ENCODE measurements around the gene DLG2.
A peak's percentile ranks its signal among the peaks of the same experiment; 100 is the strongest.

The DLG2 gene

DNA sequence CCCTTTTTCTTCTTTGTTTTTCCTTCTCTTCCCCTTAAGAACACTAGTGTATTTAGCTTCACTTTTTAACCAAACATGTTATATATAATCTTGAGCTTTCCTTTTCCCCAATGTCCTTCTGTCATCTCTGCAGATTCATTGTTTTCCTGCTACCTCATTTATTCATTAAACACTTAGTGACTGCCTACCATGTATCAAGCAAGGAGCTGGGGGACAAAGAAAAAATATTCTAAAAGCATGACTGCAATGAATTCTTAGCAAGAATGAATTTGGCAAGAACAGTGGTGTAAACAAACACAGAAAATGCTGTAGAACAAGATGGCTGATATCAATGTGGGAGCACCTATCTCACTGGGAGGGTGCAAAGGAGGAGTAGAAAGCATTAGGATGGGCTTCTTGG is 2094.0 kb downstream of the DLG2 start:
- DNase-seq, result no peak

DNA sequence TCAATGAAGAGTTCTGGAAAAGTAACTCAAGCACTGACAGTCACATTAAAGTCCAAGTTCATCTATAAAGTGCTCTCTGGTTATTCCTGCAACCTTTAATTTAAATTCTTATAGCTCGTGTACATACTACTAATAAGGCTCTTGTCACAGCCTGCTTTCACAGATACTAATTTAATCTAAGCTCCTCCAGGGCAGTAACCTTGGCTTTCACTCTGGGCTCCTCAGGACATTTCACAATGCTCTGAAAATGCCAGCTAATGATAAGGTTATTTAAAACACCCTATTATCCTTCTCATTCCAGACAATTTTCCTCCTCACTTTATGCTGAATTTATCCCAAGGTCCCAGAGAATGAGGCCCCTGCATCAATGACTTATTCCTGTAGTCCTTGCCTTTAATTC is 2098.3 kb downstream of the DLG2 start:
- no peak for DNase-seq

DNA sequence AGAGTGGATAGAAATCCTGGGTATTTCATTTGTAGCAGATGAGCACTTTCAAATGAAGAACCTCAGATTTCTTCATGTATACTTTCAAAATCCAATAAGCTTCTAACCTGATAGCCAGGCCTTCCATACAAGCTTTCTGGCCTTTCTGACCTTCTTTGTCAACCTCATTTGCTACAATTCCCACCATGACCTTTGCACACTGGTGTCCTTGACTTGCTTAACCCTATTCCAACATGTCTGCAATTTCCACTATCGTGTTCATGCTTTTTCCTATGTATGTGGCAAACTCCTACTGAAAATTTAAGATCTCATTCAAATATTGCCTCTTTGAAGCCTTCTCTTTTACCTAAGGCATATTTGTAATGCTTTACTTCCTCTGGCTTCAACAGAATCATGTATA is 2098.9 kb downstream of the DLG2 start:
- no peak for DNase-seq

DNA sequence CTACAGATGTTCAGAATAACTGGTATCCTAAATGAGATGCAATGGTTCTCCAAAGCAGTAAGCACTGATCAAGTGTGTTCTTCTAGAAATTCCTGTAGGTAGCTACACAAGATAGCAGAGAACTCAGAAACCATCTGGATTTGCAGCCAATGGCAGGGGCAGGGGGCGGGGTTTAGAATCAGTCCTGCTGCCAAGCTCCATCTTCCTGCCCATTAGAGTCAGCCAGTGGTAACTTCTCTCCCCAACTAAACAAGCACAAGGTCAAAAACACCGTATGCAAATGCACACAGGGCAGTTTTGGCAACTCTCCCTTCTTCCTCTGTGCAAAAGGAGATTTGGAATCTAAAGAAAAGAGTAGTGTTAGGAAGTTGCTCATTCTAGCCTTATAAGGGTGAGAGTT is 2103.5 kb downstream of the DLG2 start:
- DNase-seq, result no peak

DNA sequence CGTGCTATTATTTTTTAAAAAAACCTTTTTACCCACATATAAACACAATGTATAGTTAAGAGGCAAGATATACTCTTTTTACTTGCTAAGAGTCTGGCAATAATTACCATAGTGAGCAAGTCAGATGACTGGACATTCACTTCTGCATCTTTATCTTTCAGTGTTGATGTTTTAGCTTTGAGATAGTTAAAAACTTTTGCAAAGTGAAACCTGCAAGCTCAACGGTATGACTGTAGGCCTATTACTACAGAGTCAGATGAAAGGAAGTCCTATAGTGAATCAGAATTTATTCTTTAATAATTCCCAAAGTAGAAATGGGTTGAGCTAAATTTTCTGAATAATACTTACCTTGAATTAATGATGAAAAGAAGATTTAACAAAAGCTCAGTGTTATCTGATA is 2104.2 kb downstream of the DLG2 start:
- DNase-seq, result no peak

DNA sequence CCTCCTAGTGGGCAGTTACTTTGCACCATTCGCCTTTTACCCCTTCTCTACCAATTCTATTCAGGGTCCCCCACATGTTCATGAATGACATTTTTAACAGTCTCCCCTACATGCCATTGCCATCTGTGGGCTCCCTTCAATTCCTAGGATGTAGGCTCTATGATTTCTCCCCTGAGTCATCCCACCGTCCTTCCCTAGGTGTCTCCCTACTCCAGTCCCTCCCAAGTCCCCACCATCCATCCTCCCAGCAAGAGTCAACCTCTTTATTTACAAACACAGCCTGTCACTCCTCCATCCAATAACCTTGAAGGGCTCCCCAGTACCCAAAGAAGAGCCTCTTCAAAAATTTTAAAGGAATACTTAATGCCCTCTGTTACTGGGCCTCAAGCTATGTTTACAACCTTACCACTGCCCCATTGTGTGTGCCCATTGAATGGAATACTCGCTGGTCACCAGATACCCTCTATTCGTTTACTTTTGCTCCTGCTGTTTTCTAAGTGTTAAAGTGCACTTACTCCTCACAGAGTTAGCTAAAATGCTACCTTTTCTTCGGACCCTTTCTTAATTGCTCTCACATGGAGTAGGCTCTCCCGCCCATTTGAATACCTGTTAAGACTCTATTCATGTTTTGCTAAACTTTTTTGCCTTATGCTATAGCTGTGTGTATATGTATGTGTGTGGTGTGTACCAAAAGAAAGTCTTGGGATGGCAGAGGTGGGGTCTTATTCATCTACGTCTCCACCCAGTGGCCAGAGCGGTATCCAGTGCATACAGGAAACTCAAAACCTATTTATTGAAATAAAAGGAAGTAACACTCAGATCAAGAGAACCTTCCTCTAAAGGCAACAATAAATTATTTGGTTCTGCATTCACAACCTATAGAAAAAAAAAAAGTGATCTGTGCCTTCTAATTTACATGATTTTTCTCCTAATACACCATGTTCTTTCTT is 2105.2 kb downstream of the DLG2 start:
- no peak for DNase-seq

DNA sequence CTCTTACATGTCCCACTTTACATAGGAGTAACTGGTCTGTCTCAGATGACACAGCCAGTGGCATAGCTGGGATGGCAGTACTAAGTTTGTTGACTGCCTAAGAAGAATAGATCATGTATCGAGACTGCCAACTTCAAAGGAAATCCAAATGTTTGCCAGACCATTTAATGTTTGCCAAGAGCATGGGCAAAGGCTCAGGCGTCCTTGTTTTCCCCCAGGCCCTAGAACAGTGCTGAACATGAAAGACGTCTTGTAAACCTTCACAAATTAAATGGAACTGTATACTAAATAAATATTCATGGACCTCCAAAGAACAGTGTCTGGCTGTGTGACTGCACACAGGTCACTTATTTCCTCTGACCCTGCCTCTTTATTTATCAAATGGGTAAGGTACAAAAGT is 2106.3 kb downstream of the DLG2 start:
- no peak for DNase-seq

DNA sequence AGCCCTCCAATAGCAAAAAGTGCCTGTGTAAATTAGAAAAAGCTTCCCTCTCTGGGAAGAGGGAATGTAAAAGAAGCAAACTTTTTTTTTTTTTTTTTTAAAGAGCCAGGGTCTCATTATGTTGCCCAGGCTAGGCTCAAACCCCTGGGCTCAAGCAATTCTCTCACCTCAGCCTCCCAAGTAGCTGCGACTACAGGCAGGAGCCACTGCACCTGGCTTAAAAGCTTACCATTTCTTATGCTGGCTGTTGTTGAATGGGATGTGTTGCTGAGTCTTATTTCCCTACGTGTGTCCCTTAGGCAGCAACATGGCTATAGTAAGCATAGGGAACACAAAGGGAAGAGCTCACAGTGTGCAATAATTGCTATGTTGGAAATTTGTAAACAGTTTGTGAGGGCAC is 2115.5 kb downstream of the DLG2 start:
- DNase-seq, result no peak

DNA sequence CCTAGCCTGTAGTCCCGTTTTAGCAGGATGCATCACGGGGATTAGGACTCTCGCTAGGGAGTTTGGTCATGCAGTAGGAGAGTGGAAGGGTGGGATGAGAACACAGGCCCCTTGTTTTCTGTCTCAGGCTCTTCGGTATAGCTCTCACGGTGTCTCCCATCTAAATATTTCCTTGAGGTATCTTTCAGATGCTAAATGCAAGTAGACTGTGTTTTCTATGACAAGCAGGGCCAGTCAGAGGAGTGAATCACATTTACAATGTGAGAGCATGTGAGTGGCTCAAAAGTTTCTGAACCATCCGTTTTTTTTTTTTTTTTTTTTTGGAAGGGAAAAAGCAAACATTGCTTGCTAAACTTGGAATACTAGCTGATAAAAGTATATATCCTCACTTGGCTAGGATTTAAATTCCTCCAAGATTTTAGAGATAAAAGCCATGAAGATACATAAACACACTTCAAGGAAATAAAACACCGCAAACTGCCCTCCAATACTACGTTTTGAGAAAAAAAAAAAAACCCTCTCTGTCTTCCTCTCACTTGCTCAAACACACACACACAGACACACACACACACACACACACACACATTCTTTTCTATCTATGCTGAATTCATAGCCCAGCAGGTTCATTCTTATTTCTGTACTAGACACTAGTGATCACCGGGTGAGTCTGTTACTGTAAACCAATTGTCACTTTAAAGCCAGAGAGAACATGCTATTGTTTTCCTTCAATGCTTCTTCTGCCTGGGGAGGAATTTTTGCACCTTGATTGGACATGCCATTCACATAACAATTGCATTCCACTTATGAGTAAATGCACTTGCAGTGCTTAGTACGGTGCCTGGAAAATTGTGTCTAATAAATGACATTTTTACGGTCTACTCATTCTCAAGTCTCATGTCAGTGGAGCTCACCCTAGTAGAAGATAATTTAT is 2116.3 kb downstream of the DLG2 start:
- peak; percentile 71 for DNase-seq

DNA sequence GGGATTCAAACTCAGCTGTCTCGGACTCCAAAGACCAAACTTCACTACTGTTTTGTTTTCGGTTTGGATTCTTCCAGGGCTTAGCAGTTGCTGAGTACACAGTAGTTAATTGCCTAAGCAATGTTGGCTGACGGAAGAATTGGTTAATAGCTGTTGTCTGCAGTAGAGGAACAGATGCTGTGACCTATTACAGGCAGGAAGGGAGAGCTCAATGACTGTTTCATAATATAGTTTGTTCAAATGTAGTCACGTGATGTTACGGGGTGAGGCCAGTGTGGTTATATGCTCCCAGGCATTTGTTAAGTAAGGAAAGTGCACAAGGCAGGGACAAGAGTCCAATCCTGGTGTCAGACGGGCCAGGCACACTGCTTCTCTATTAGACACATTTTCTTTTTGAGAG is 2118.3 kb downstream of the DLG2 start:
- no peak for DNase-seq

DNA sequence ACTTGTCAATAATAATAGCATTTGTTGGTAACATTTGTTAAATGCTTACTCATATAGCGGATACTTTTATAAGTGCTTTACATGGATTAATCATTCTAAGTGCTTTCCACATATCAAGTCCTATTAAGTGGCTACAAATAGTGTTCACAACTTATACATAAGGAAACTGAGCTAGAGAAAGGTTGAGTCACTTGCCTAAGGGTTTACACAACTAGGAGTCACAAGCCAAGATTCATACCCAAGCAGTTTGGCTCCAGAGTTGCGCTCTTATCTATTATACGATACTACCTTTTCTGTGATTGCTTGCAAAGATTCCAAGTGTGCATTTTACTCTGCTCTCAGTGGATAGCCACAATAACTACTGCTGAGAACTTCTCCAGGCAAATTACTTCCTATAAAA is 2125.1 kb downstream of the DLG2 start:
- no peak for DNase-seq

DNA sequence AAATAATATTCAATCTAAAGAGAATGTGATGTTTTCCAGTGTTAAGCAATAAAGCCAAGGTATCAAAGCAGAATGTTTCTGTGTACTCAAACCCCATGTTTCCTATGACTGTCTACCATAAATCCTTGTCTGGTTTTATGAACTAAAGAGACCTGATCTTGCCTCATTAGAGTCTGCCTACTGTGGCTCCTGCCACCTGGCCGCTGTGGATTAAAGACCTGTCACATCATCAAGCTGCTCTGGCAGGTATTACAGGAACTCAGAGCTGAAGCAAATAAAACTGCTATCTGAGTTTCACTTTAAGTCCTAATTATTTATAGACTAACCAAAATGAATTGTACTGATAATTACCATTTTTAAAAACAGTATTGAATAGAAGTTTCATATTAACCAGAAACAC is 2133.2 kb downstream of the DLG2 start:
- DNase-seq, result no peak

DNA sequence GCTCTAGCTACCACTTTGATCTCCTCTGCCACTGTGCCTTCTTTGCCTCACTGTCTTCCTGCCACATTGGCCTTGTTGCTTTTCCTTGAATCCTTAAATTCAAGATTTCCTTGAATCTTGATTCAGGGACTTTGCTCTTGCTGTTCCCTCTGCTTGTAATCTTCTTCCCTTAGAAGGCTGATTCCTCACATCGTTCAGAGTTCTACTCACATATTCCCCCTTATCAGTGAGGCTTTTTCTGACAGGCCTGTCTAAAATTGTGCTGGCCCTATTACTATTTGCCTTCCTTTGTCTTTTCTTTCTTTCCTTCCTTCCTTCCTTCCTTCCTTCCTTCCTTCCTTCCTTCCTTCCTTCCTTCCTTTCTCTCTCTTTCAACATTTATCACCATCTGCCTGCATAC is 2134.1 kb downstream of the DLG2 start:
- DNase-seq, result no peak

DNA sequence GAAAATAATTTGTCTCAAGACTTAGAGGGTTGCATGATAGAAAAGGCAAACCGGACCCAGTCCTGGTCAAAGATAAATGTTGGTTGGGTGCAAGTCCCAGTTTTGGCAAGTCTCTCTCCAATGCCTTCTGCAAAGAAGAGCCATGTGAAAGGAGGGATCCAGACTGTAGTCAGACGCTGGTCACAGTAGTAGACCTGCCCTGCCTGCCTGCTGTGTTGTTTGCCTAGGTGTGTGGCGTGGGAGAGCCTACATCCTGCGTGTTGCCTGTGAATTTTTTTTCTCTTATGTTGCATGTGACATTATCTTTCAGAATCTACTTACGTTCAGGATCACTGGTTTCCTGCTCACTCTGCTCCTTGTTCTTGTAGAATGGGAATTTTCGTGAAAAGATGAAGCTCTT is 2143.3 kb downstream of the DLG2 start:
- DNase-seq, result no peak

DNA sequence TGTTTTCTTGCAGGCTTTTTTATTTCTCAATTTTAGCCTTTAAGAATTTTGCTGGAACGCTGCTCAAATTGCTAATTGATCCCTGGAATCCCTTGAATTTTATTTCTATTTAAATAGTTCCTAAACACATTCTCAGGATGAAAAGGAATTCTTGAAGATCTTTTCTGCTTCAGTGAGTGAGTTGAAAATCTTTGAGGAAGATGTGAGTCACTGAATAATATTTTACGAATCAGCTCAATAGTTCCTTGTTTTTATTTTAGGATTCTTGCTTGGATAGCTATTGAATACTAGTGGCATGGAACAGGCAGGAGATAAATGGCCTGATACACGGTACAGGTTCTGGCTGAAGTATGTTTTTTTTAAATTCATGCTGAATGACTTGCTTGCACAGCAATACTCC is 2146.3 kb downstream of the DLG2 start:
- DNase-seq, result no peak

DNA sequence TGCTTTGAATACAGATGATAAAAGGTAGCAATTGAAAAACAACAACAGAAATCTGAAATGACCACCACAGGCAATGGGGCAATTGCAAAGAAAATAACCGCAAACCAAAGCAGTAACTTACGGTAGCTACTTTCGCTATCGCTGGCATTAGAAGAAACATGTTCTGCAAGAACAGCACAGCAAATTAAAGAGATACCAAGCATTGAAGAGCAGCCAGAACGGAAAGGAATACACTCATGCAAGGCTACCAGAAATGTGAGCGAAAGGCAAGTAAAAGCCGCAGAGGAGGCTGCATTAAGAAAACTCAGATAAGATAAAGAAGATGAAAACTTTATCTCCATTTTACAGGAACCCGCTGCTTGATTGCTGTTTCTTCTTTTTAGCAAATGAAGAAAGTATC is 2146.9 kb downstream of the DLG2 start:
- no peak for DNase-seq

DNA sequence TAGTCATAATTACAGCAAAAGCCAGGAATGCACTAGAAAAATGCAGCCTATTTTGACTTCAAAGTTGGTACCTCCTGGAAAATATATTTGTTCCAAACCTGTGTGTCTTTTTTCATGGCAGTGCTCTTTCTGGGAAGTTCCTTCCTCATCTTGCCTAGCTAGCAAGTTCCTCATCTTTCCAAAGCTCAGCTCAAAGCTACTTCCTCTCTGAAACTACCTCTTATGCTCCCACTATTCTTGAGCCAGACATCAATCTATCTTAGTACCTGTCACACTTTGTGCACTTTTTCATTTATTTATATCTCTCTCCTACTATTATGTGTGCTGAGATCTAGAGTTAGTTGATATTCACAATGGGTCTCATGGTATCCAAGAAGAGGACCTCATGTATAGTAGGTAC is 2149.4 kb downstream of the DLG2 start:
- DNase-seq, result no peak

DNA sequence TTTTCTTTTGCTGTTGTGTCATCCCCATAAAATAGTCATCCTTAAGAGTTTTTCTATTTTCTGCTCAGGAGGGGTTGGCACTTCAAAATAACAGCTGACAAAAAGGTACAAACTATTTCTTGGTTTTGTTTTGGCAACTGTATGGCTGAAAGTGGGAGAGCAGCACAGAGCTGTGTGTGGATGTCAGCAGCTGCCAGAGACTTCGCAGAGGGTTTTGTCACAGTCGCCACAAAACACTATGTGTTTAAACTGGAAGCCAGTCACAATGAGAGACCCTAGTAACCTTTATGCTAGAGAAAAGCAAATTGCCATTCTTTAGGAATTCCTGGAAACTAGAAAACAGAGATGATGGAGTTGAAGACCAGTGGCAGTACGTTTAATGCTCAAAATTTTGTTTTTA is 2151.4 kb downstream of the DLG2 start:
- no peak for DNase-seq

DNA sequence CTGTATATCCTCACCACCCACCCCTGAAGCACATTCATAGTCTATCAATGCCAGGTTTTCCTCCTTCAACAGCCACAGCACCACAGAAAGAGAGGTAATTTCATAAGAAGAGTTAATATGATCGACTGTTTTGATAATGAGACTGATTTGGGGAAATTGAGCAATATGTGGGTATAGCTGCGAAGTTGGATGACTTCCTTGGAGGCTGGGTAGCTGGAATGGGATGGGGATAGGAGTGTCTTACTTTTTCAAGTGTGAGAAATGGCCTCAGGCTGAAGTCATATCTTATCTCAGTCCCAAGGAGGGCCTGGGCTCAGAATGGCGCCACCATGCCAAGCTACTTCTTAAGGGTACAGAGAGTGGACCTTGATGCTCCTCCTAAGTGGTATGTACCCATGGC is 2153.4 kb downstream of the DLG2 start:
- no peak for DNase-seq

DNA sequence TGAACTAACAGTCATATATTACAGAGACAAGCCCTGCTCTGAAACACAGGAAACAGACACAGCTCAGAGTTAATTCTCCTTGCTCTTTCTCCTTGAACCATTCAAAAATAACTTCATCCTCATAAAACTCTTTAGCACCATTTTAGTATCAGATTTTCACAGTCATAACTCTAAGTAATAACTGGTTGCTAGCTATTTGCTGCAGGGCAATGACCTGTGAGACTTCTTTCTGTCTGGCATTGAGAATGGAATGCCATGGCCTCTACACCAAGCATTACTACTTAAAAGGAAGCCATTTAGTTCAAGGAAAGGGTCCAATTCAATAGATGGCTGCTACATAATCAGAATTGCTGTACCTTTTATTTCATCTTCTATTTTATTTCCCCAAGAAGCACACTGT is 2154.3 kb downstream of the DLG2 start:
- no peak for DNase-seq

DNA sequence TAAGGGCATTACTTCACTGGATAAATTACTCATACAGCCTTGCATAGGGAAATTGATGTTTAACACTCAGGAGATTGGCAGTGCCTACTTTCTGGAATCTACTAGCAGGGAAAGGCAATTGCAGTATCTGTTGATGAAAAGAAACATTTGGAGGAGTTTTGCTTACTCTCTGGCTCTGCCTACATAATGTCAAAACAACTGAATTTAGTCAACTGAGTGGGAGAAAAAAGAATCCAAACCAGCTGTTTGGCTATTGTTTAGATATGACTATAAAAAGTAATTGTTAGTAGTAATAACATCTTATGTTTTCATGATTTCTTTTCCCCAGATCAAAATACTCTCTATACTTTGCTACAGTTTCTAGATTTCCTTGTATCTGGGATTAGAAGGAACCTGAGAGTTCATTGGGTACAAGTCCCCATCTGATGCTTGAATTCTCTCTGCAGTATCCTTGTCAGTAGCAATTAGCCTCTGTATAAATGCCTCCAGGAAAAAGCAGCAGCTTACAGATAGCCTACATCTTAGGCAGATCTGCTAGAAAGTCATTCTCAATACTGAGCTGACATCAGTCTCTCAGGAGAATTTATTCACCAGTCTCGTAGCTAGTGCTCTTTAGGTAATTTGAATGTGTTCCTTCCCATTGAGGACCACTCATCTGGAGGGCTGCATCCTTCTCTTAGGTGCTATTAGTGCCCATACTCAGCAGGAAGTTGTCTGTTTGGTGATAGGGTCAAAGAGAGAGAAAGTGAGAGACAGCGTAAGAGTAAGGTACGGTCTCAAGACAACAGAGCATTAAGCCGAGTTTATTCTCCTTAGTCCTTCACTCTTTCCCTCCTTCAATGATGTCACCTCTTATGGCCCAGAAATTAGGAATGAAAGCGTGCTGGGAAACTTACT is 2155.1 kb downstream of the DLG2 start:
- peak; percentile 87 for DNase-seq

DNA sequence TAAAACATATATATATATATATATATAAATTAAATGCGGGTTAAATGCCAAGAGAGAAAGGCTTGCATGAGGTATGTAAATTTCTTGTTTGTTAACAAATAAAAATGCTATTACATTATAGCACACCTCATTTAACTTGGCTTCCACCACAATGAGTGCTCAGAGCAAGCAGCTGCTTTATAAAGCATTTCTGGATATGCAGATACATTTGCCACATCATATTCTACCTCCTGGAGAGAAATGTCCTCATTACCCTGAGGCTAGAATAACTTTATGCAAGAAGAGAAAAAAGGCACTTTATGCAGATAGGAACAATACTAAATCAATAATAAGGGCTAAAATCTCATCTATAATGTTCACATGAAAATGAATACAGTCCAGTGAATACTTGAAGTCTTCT is 2159.3 kb downstream of the DLG2 start:
- DNase-seq, result peak; percentile 34
